ENCODE data around the gene C8A.

GRCh38 chr1:56819387-56819899 lies 35.2 kb upstream of the C8A start, which contains the start of gene FYB2:
- TF ChIP-seq POLR2A (IDR thresholded peaks at IDR 0.05) (no peak), CTCF (IDR thresholded peaks at IDR 0.05) (no peak)
